Measurements from ENCODE around the gene CCDC178.
"Not testable (repeated sequence)": the region's sequence is repeated elsewhere in the genome, so short reads cannot be mapped to it uniquely, and the experiment has no call there.

The CCDC178 gene

GRCh38 chr18:33152376-33152775 is 288.1 kb downstream of the CCDC178 start:
- FAIRE-seq, result no peak

DNA sequence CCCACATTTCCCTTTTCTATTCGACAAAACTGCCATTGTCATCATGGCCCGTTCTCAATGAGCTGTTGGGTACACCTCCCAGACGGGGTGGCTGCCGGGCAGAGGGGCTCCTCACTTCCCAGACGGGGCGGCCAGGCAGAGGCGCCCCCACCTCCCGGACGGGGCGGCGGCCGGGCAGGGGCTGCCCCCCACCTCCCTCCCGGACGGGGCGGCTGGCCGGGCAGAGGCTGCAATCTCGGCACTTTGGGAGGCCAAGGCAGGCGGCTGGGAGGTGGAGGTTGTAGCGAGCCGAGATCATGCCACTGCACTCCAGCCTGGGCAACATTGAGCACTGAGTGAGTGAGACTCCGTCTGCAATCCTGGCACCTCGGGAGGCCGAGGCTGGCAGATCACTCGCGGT is 292.7 kb downstream of the CCDC178 start:
- not testable (repeated sequence) for DNase-seq (ENCODE audit: extremely low spot score, insufficient read length, low read depth); FAIRE-seq

More at GRCh38 chr18:33152376-33152775, 288.1 kb downstream of the CCDC178 start:
- DNase-seq (ENCODE audit: extremely low spot score, insufficient read length, low read depth), result no peak

DNA sequence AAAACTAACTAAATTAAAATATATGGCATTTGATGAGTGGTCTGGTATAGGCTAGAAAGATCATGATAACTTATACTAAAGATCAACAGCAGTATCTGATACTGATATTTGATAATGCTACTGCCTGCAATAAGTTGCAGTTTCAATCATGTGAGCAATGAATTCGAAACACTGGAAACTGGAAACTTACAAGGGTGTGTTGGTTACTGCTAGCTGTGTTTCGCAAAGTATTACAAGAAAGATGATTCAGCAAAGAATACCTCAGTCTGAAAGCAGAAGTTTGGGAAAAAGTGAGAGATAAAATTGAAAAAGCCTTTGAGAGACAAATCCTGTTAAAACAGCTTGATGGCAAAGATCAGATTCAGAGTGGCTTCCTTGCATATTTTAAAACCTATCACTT is 294.5 kb downstream of the CCDC178 start:
- DNase-seq (ENCODE audit: extremely low spot score, insufficient read length, low read depth), result no peak
- FAIRE-seq, result no peak

DNA sequence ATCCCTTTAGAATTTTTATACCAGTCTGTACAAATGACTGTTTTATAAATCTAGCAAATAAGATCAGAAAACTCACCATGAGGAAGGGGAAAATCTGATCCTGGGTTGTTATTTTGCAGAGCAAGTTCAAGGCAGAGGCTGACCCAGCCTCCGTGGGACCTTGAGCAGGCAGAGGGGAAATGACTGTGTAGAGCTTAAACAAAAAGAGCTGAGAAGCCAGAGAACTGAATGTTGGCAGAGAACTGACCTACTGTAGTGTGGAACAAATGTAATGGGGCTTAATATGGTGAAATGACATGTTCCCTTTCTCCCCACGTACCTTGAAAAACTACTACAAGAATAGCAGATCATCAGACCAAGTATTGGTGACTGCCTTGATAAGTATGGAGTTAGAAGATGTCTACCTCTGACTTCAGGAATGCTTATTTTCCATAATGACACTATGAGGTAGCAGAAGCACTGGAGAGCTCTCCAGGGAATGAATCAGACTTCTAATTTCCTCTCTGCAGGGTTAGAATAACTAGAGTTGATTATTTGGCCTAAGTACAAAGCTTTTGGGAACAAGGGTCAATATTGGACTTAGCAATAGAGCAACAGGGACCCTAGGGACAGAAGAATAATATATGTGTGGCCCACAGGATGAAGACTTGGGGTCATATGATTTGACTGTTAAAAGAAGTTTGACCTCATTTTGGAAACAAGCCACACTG is 304.4 kb downstream of the CCDC178 start:
- FAIRE-seq (no peak), DNase-seq (ENCODE audit: extremely low spot score, insufficient read length, low read depth) (no peak)

GRCh38 chr18:33132657-33133056 is 307.9 kb downstream of the CCDC178 start:
- no peak for FAIRE-seq

GRCh38 chr18:33128581-33128980 is 311.9 kb downstream of the CCDC178 start:
- DNase-seq (ENCODE audit: extremely low spot score, insufficient read length, low read depth) (no peak), FAIRE-seq (no peak)

More at GRCh38 chr18:33132657-33133056, 307.9 kb downstream of the CCDC178 start:
- no peak for DNase-seq (ENCODE audit: extremely low spot score, insufficient read length, low read depth)

- FAIRE-seq, result no peak
- DNase-seq (ENCODE audit: extremely low spot score, insufficient read length, low read depth), result no peak
These were observed 316.5 kb downstream of the CCDC178 start for GRCh38 chr18:33123862-33124518.

- FAIRE-seq (no peak), DNase-seq (ENCODE audit: extremely low spot score, insufficient read length, low read depth) (no peak)
These were observed 324.1 kb downstream of the CCDC178 start for GRCh38 chr18:33116376-33116775.

- DNase-seq (ENCODE audit: extremely low spot score, insufficient read length, low read depth), result no peak
These were observed 324.6 kb downstream of the CCDC178 start for GRCh38 chr18:33115917-33116316.

DNA sequence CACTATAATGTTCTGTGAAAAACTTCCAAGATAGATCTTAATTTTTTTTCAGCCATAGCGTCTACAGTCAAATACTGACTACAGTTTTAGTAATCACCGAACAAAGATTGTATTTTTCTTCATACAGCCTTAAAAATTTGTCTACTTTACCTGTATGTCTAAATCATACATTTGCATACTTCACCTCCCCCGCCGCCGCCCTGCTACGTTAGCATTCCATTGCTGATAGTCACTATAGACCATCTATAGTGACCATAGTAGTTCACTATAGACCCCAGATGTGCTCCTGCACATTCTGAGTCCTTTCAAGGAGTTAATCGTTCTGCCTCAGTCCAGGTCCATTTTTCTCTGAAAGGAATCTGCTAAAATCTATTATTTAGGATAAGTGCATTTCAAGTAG is 325.0 kb downstream of the CCDC178 start:
- FAIRE-seq, result no peak
- no peak for DNase-seq (ENCODE audit: extremely low spot score, insufficient read length, low read depth)

More at GRCh38 chr18:33115917-33116316, 324.6 kb downstream of the CCDC178 start:
- no peak for FAIRE-seq

- FAIRE-seq (no peak), DNase-seq (ENCODE audit: extremely low spot score, insufficient read length, low read depth) (no peak)
These were observed 325.8 kb downstream of the CCDC178 start for GRCh38 chr18:33114749-33115148.

DNA sequence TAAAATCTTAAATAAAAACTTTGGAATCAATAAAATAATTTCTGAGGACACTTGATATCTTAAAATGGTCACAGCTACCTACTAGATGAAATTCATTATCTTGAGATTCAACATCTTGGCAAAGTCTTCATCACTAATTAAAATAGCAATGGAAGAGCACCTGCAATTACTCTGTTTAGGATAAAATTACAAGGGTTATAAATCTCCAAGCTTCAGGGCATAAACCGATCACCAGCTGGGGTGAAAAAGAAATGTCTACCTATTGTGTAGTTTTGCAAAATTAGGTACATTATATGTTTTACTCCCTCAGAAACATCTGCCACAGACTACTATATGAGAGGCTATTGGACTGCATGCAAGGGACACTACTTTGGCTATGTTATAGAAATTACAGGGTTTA is 327.1 kb downstream of the CCDC178 start:
- FAIRE-seq (no peak), DNase-seq (ENCODE audit: extremely low spot score, insufficient read length, low read depth) (no peak)

DNA sequence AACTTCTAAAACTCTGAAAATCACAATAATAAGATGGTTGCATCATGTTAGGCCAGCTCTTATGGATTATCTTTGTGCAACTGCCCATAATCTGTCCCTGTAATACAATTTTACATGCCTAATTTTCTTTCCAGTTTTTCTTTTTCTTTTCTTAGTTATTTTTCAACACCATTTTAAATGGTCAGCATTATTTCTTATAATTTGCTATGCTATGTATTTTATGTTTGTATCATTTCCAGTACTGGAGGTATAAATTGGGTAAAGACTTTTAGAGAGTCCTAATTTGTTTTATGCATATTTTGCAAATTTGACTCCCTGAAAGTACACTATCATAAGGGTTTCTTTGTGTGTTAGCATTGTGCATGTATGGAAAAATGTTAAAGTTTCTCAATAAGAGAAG is 333.0 kb downstream of the CCDC178 start:
- DNase-seq (ENCODE audit: extremely low spot score, insufficient read length, low read depth) (no peak), FAIRE-seq (no peak)

DNA sequence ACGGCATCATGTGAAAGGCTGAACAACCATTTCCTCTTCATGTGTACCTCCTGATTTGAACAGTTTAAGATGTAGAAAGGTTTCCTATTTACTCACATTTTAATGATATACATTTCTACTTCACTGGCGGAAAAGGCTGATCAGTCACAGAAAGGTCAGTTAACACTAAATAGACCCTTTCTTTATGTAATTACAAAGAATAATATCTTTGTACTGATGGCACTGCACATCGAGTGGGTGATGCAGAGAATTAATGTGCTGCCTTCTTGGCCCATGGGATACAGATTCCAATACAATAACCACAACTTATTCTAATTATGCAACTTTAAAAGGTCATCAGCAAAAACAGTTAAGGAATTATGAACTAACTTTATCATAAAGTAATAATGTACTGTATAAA is 339.2 kb downstream of the CCDC178 start:
- no peak for FAIRE-seq

DNA sequence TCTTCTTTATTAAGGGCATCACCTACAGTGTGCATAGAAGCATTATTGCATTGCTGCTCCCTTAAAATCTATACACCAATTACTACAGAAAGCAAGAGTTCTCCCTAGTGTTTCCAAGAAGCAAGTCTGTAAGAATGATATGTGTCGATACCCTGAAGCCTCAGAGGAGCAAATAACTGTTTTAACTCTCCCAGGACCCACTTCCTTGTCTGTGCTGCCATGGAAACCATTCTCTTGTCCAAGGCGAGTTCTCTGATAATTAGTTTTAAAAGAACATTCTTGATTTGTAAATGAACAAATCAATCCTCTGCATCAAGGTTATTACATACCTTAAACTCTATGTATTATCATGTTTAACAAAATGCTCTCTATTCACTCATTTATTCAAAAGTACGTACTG is 340.9 kb downstream of the CCDC178 start:
- no peak for DNase-seq (ENCODE audit: extremely low spot score, insufficient read length, low read depth)

More for the DNA sequence above, 339.2 kb downstream of the CCDC178 start:
- DNase-seq (ENCODE audit: extremely low spot score, insufficient read length, low read depth), result no peak

GRCh38 chr18:33097126-33097525 is 343.4 kb downstream of the CCDC178 start:
- no peak for FAIRE-seq

More for the DNA sequence above, 340.9 kb downstream of the CCDC178 start:
- FAIRE-seq, result no peak

GRCh38 chr18:33090461-33090860 is 350.1 kb downstream of the CCDC178 start:
- FAIRE-seq (no peak), DNase-seq (ENCODE audit: extremely low spot score, insufficient read length, low read depth) (no peak)

More at GRCh38 chr18:33097126-33097525, 343.4 kb downstream of the CCDC178 start:
- no peak for DNase-seq (ENCODE audit: extremely low spot score, insufficient read length, low read depth)

DNA sequence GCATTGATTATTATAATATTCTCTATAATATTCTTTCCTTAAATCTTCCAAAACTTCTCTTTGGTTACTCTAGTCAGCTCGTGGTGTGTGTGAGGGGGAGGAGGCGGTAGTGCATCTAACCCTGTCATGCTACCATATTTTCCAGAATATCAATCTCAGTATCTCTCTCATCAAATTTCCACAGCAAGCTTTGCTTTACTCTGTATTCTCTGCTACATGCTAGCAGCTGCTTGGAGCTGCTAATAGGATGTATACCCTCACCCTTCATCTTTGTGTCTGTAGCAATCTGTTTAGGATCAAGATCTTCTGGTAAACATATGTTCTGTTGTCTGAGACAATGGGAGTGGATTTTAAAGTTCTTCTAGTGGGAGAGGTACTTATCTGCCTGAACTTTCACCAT is 363.9 kb downstream of the CCDC178 start:
- no peak for DNase-seq (ENCODE audit: extremely low spot score, insufficient read length, low read depth)
- no peak for FAIRE-seq

DNA sequence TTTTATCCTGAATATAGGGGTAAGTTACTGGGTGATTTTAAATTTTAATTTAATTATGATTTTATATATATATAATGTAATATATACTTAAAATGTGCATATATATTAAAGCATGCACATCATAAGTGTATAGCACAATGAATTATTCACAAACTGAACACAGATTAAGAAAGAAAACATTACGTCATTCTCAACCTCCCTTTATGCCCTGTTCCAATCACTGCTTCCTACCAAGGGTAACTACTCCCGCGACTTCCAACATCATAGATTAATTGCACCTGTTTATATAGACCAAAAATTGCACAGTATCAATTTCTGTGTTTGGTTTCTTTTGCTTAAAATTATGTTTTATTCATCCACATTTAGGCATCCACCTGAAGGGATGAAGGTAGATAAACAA is 366.4 kb downstream of the CCDC178 start:
- DNase-seq (ENCODE audit: extremely low spot score, insufficient read length, low read depth), result no peak

GRCh38 chr18:33062834-33063364 is 377.6 kb downstream of the CCDC178 start:
- DNase-seq (ENCODE audit: extremely low spot score, insufficient read length, low read depth) (no peak), FAIRE-seq (no peak)

More for the DNA sequence above, 366.4 kb downstream of the CCDC178 start:
- no peak for FAIRE-seq

GRCh38 chr18:33052886-33053285 is 387.6 kb downstream of the CCDC178 start:
- DNase-seq (ENCODE audit: extremely low spot score, insufficient read length, low read depth), result no peak
- FAIRE-seq, result no peak

All from GM18507 (cell line).